Measurements from ENCODE around the gene ABHD16A.

ABHD16A gene

DNA sequence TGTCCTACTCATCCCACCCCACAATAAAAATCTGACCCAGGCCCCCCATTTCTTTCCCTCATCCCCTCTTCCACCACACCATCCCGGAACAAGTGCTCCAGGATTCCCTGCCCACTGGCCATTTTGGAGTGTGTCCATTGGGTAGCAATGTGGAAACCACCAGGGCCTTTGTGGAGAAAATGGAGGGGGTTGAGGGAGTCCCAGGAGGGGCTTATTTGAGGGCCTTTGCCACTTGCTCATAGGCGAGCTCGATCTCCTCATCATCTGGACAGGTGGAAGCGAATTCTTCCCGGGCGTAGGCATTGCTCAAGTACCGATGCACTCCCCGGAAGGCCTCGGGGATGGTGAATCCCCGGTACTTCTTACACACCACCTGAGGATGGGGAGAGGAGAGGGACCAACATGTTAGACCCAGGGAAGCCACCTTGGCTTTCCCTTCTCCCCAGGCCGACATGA is 27.5 kb upstream of the ABHD16A start:
- no peak for DNase-seq

- peak in 1 of 2 donors; percentile 60 for DNase-seq
Observed at GRCh38 chr6:31729979-31730630, 27.0 kb upstream of the ABHD16A start.

DNA sequence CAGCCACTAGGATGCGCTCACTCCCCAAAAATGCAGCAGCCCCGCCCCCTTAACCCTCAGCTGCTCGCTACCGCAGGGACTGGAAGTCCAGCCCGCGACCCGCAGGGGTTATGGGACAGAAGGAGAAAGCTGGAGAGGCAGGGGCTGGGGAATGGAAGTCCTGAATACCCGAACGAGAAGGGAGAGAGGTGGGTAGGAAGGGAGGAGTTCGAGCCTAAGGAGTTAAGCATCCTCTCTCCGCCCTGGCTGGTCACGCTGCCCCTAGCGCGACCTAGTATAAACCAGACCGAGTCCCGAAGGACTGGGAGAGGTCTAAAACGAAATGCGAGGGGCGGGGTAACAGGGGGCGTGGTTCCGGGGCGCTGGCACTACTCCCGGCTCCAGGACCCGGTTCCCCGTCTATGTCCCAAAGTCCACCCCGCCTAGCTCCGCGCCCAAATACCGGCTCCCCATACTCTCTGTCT is 26.4 kb upstream of the ABHD16A start:
- DNase-seq = peak; percentile 66 to 68

DNA sequence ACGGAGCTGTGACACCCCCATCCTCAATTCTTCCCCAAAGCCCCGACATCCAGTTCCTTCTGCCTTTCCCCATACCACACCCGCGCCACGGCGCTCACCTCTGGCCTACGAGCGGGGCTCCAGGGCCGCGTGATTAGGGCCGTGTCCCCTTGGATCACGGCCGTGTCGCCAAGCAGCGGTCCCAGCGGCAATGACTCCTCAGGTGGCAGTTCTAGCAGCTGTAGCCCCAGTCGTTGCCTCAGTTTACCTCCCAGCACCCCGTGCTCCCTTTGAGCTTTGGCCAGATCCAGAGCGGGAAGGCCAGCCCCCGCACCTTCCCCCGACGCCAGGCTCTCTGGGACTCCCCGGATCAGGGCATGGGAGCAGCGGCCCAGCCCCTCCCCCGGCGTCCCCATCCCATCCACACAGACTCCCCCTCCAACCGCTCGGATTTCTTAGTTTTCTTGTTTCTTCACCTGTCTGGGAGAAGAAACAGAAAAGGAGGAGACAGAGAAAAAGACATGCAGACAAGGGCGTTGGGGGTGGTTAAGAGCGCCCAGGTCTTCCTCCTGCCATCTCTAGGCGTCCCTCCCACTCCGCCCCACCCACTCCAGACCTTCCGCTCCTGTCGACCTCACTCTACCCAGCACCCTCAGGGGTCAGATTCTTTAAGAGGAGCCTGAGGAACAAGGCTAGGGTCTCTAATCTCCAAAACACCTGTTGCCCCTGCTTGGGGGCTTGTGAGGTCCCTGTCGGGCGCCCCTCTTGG is 25.8 kb upstream of the ABHD16A start, which contains the start of gene DDAH2:
Gene DDAH2 (minus strand): TSS at position 533 of the 748 bp plus-strand sequence. CDS start 138 bp downstream, at position 395.
- DNase-seq = no peak

GRCh38 chr6:31727717-31728671 is 24.9 kb upstream of the ABHD16A start:
- DNase-seq = no peak

GRCh38 chr6:31727034-31727716 is 24.1 kb upstream of the ABHD16A start:
- no peak for DNase-seq

DNA sequence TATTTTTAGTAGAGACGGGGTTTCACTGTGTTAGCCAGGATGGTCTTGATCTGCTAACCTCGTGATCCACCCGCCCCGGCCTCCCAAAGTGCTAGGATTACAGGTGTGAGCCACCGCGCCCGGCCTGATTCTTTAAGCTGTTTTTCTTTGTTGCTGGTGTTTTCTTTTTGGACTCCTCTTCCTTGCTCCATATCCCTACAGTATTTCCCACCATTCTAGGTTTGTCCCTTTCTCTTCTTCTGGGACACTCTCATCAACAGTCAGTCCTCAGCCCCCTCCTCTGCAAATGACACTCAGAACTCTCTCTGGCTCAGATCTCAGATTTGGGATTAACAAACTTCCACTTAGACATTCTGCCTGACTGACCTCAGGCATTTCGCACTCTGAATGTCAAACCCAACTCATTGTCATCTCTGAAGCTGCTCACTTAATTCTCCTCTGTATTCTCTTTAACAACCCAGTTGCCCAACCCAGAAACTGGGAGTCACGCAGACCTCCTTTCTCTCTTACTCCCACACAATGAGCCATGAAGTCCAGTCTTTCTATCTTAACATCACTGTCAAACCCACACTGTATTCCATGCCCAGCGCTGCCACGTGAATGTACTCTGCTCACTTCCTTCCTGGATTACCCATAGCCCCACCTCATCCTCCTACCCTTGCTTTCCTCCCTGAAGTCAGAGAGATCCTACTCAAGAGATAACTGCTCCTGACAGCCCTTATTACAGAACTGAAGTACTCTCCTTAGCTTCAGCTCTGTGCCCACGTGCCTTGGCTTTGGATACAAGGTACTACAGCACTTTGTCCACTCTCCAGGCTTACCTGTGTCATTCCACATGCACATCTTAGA is 22.6 kb upstream of the ABHD16A start:
- no peak for DNase-seq

DNA sequence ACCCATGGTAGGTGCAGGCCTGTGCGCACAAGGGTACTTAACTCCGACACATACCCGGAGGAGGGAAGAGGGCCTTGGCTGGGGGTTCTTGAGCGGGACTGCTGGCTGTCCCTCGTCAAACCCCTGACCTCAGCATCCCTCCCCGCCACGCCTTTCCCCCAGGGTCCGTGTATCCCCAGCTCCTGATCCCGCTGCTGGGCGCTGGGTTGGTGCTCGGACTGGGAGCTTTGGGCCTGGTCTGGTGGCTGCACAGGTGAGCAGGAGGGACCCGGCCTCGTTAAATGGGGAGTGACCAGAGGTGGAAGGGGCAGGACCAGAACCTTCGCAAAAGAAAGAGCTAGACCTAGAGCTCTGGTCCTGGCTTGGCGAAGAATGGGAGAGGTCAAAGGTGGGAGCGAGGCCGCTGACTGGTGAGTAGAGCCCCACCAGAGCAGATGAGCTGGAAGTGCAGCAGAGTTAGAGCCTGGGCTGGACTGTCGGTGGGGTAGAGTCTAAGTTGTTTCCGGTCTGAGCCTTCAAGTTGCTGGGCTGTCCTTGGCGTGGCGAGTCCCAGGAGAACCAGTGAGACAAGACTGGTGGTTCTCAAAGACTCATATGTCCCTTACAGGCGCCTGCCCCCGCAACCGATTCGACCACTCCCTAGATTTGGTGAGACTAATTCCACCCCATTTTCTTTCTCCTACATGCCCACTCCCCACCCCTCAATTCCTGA is 21.0 kb upstream of the ABHD16A start:
- no peak for DNase-seq

DNA sequence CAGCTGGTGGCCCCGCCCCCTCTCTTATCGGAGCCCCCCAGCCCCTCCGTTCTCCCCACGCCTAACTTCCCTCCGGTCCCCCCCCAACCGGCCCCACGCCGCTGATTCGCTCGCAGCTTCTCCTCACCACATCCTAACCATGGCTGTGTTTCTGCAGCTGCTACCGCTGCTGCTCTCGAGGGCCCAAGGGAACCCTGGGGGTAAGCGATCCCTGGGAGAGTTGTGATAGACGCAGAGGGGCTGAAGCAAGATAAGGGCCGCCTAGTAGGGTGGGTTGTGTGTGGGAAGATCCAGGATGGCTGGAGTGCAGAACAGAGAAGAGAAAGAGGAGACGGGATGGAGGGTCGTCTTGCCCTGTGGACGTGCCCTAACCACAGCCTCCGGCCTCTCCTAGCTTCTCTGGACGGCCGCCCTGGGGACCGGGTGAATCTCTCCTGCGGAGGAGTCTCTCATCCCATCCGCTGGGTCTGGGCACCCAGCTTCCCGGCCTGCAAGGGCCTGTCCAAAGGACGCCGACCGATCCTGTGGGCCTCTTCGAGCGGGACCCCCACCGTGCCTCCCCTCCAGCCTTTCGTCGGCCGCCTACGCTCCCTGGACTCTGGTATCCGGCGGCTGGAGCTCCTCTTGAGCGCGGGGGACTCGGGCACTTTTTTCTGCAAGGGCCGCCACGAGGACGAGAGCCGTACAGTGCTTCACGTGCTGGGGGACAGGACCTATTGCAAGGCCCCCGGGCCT is 20.3 kb upstream of the ABHD16A start, which contains the start of gene MPIG6B:
Gene MPIG6B (plus strand): TSS at position 129 of the 735 bp plus-strand sequence. CDS start 11 bp downstream, at position 140.
- no peak for DNase-seq

GRCh38 chr6:31722173-31722572 is 19.0 kb upstream of the ABHD16A start:
- DNase-seq = no peak

- no peak for DNase-seq
Observed at GRCh38 chr6:31721351-31722020, 18.4 kb upstream of the ABHD16A start, which contains the start of gene LY6G6C. TSS of gene LY6G6C (minus strand) at chr6:31721746. CDS start at chr6:31721679, 67 bp downstream.

DNA sequence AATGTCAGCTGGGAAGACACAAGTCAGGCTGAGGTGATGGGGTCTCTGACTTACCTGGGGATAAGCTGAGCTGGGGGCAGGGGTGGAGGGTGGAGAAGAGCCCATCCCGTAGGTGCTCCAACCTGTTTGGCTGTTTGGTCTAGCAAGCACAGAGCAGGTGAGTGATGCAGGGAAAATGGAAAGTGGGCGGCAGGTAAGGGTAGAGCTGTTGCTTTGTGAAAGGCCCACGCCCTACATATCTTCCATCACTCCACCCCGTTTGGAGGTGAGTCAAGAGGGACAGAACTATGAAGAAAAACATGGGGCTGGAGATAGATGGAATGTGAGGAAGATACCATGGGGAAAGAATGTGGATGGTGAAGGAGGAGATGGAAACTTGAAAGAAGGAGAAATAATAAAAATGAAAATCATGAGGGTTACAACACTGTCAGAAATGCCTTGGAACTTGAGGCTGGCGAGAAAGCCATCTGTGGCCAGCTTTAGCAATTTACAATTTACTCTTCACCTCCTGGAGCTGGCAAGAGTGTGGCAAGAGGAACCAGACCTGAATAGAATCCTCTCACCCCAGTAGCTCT is 17.2 kb upstream of the ABHD16A start:
- no peak for DNase-seq

DNA sequence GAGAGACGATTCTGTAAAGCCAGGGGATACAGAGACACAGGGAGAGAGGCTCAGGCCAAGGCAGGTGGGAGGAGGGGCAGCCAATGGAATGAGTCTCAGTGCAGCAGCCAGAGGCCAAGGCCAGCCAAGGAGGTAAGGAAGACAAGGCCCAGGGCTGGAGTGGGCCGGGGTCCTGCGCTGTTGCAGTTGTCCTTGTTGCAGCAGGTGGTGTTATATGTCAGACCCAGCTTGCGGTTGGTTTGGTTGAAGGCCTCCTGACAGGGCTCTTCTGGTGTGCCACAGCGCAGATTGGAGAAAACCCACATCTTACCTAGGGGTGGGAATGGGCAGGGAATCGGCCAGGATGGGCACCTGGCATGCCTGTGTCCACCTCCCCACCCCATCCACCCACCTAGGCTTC is 15.9 kb upstream of the ABHD16A start:
- DNase-seq = no peak

DNA sequence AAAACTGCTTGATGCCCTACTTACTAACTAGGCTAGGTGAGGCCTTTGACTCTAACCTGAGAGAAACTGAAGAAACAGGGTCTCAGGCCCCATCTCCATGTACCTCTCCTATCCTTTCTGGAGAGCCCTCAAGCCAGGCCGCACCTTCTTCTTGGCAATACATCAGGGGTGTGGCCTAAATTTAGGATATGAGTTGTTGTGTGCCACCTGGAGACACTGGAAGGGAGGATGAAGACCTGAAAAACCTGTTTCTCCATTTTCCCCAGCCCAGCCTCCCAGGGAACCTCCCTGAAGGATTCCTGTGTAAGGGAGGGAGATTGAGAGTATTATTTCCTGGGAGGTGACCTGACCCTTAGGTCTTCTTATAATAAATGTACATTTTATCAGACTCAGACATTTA is 15.1 kb upstream of the ABHD16A start:
- DNase-seq = no peak

DNA sequence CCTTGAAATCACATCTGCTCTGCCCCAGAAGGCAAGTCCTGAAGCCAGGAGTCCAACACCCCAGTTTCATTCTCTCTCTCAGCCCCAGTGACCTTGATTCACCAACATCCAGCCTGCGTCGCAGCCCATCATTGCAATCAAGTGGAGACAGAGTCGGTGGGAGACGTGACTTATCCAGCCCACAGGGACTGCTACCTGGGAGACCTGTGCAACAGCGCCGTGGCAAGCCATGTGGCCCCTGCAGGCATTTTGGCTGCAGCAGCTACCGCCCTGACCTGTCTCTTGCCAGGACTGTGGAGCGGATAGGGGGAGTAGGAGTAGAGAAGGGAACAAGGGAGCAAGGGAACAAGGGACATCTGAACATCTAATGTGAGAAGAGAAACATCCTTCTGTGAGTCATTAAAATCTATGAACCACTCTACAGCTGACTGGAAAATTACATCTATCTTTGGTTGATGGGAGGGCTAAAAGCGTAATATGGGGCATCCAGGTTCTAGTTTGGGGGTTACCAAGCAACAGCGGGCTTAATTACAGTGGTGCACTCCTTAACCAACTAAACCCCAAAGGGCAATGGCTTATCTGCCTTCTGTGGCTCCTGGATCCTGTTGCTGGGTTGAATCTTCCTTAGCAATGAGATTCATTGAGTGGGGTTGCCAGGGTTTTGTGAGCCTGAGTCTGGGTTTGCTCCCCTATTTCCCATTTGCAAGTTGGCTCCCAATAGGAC is 14.5 kb upstream of the ABHD16A start:
- no peak for DNase-seq

- no peak for DNase-seq
Observed at GRCh38 chr6:31715022-31715958, 12.2 kb upstream of the ABHD16A start, which contains the start of gene LY6G6D. TSS of gene LY6G6D (plus strand) at chr6:31715348. CDS start at chr6:31715356, 8 bp downstream.

All from stimulated activated CD4-positive, alpha-beta T cell treated with anti-CD3 and anti-CD28 coated beads, Interleukin-2, amount 100 ng/mL, for 48 hours (primary cell).